Activated CD4-positive, alpha-beta T cell treated with anti-CD3 and anti-CD28 coated beads, Interleukin-2, amount 10 ng/mL, durations not matched to agents 7 days and 5 days (primary cell): ENCODE data around the gene CACNA1D. TPM values are rescaled to one million over a fixed set of nuclear protein-coding genes. Genes with fewer than 3 reads are reported as not detected.

ENCODE experiments used
- CTCF ChIA-PET: fragments of 350-600 bp; sonication (Branson Sonifier 250); formaldehyde crosslinking; loops from one replicate; lab custom pipeline; 2021; ENCODE audit warnings: antibody characterized with exemption; lab: Charles Lee
- POLR2A ChIA-PET: fragments of 350-600 bp; sonication (Branson Sonifier 250); formaldehyde crosslinking; loops from one replicate; lab custom pipeline; 2021; ENCODE audit warnings: antibody characterized with exemption; lab: Charles Lee
- DNase-seq: peaks from one replicate; pipeline ENCODE4 v3.0.0-alpha.2; 2020
- H3K27ac Mint-ChIP-seq: one replicate; pipeline ENCODE4 v1.8.0; 2021; ENCODE audit warnings: mild to moderate bottlenecking, moderate library complexity, mixed read lengths
- H3K27me3 Mint-ChIP-seq: one replicate; pipeline ENCODE4 v1.8.0; 2021; ENCODE audit warnings: mixed read lengths
- H3K36me3 Mint-ChIP-seq: one replicate; pipeline ENCODE4 v1.8.0; 2021; ENCODE audit warnings: low read depth, mixed read lengths
- H3K4me1 Mint-ChIP-seq: one replicate; pipeline ENCODE4 v1.8.0; 2021; ENCODE audit warnings: mixed read lengths
- H3K4me3 Mint-ChIP-seq: one replicate; pipeline ENCODE4 v1.8.0; 2021; ENCODE audit warnings: mild to moderate bottlenecking, moderate library complexity, mixed read lengths
- H3K9me3 Mint-ChIP-seq: one replicate; pipeline ENCODE4 v1.8.0; 2021; ENCODE audit warnings: mixed read lengths
- total RNA-seq, 2 experiments: library from RNA; stranded (reverse); gene quantifications; one replicate each; pipeline ENCODE4 v1.2.3, GENCODE V29; 2021

Gene CACNA1D
- total RNA-seq, 2 experiments from 2014 or later, result 0.15 to 0.33 TPM

DNA sequence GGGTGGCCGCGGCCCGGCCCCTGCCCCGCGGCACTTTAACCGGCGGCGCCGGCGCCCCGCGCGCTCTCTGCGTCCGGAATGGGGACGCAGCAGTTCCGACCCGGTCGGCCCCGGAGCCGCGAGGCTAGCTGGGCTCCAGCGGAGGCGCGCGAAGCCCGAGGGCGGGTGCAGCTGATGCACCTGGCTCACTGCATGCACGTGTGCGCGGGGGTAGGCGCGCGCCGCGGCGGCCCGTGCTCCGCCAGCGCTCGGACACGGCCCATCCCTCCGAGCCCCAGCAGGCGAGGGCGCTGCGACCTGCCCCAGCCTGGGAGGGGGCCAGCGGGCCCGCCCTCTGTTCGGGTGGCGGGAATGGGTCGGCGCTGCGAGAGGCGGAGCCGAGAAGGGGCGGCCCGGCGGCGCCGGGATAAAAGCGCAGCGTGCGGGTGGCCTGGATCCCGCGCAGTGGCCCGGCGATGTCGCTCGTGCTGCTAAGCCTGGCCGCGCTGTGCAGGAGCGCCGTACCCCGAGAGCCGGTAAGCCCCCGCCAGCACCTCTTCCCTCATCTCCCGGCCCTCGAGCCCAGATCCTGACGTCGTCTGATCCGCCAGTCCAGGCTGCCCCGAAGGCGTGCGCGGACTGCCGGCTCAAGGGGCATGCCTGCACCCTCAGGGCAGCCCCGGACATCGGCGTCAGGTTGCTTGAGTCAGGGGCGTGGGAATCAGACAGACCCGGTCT, 351.9 kb downstream of the CACNA1D start, which contains the start of the genes CHDH and IL17RB:
Gene CHDH (minus strand): TSS at position 286 of the 717 bp plus-strand sequence. CDS start 22,411 bp downstream, outside the sequence.
Gene IL17RB (plus strand): TSS at position 435 of the 717 bp plus-strand sequence. CDS start 21 bp downstream, at position 456.
- CTCF ChIA-PET, result no interaction called here
- DNase-seq, result no peak
- peaks cover 56% of the 10 kb centered on the region for H3K27me3 Mint-ChIP-seq
- H3K4me3 Mint-ChIP-seq, result peak within 1 kb of the TSS; percentile 65
- no peaks in the 10 kb centered on the region for H3K9me3 Mint-ChIP-seq
- no peaks in the 10 kb centered on the region for H3K36me3 Mint-ChIP-seq
- H3K4me1 Mint-ChIP-seq, result peaks cover 3% of the 10 kb centered on the region
- POLR2A ChIA-PET, result no interaction called here
- no peak within 1 kb of the TSS for H3K27ac Mint-ChIP-seq

- no peak for DNase-seq
- POLR2A ChIA-PET, result no interaction called here
- H3K36me3 Mint-ChIP-seq, result no peaks in the 10 kb centered on the region
- H3K9me3 Mint-ChIP-seq, result no peaks in the 10 kb centered on the region
- peak overlapping the region; percentile 58 for H3K4me3 Mint-ChIP-seq
- H3K27me3 Mint-ChIP-seq, result peaks cover 56% of the 10 kb centered on the region
- CTCF ChIA-PET, result no interaction called here
- peaks cover 3% of the 10 kb centered on the region for H3K4me1 Mint-ChIP-seq
- no peak overlapping the region for H3K27ac Mint-ChIP-seq
Measured at GRCh38 chr3:53846851-53847155, 352.4 kb downstream of the CACNA1D start.

GRCh38 chr3:53849916-53850315, 355.5 kb downstream of the CACNA1D start:
- ChIA-PET CTCF (no interaction called here), POLR2A (no interaction called here)
- Mint-ChIP-seq H3K4me1 (peaks cover 3% of the 10 kb centered on the region), H3K36me3 (no peaks in the 10 kb centered on the region), H3K27ac (no peak overlapping the region), H3K27me3 (peaks cover 32% of the 10 kb centered on the region), H3K4me3 (no peak overlapping the region), H3K9me3 (no peaks in the 10 kb centered on the region)
- DNase-seq, result no peak

DNA sequence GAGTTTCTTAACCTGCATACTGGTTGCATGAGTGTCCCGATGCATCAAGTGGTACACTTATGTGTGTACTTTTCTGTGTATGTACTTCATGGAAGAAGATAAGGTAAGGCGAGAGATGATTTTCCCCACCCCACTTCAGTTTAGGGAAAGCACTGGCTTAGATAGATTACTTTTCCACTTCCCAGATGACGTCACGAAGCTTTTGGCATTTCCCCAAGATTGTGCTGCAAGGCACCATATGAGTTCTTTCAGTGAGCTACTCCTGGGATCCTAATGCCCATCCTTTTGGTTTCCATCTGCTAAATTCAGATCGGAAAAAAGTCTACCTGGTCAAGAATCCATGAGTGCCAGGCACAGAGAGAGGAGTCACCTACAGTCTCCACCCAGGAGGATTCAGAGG, 356.5 kb downstream of the CACNA1D start:
- H3K9me3 Mint-ChIP-seq, result no peaks in the 10 kb centered on the region
- ChIA-PET POLR2A (no interaction called here), CTCF (no interaction called here)
- peaks cover 23% of the 10 kb centered on the region for H3K27me3 Mint-ChIP-seq
- H3K27ac Mint-ChIP-seq, result no peak overlapping the region
- H3K36me3 Mint-ChIP-seq, result no peaks in the 10 kb centered on the region
- H3K4me1 Mint-ChIP-seq, result no peaks in the 10 kb centered on the region
- no peak overlapping the region for H3K4me3 Mint-ChIP-seq
- no peak for DNase-seq

GRCh38 chr3:53856964-53857363, 362.6 kb downstream of the CACNA1D start:
- CTCF ChIA-PET, result interaction anchor here (1.1 kb wide), 1 partner anchor 9 kb away, joined by 3 read pairs; no protein-coding TSS in a partner anchor
- POLR2A ChIA-PET, result no interaction called here
- Mint-ChIP-seq H3K4me1 (peaks cover 5% of the 10 kb centered on the region), H3K27me3 (no peaks in the 10 kb centered on the region), H3K4me3 (no peak overlapping the region), H3K27ac (no peak overlapping the region), H3K36me3 (peaks cover 11% of the 10 kb centered on the region), H3K9me3 (no peaks in the 10 kb centered on the region)
- DNase-seq, result no peak

DNA sequence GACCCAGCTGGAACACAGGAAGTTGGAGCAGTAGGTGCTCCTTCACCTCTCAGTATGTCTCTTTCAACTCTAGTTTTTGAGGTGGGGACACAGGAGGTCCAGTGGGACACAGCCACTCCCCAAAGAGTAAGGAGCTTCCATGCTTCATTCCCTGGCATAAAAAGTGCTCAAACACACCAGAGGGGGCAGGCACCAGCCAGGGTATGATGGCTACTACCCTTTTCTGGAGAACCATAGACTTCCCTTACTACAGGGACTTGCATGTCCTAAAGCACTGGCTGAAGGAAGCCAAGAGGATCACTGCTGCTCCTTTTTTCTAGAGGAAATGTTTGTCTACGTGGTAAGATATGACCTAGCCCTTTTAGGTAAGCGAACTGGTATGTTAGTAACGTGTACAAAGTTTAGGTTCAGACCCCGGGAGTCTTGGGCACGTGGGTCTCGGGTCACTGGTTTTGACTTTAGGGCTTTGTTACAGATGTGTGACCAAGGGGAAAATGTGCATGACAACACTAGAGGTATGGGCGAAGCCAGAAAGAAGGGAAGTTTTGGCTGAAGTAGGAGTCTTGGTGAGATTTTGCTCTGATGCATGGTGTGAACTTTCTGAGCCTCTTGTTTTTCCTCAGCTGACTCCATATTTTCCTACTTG, 363.8 kb downstream of the CACNA1D start:
- H3K4me1 Mint-ChIP-seq, result peaks cover 5% of the 10 kb centered on the region
- H3K36me3 Mint-ChIP-seq, result peaks cover 20% of the 10 kb centered on the region
- DNase-seq, result no peak
- POLR2A ChIA-PET, result no interaction called here
- CTCF ChIA-PET, result interaction anchor here (1.1 kb wide), 1 partner anchor 8 kb away, joined by 3 read pairs; no protein-coding TSS in a partner anchor
- H3K27ac Mint-ChIP-seq, result no peak overlapping the region
- no peaks in the 10 kb centered on the region for H3K9me3 Mint-ChIP-seq
- no peak overlapping the region for H3K4me3 Mint-ChIP-seq
- no peaks in the 10 kb centered on the region for H3K27me3 Mint-ChIP-seq

DNA sequence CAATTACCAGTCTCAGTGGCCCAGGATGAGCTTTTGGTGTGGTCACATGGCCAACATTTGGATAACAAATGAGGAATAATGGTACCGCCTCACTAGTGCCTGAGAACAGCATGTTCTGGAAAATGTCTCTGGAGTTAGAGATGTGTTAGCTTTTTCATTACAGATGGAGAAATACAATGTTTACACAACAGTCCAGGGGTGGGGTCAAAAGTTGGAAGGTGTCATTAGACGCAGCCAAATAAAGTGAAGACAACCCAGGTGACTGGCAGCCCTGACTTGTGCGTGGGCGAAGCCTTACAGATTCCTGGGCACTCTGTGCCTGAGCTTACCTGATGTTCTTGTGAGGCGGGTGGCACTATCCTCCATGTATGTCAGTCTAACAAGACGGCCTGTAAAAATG, 364.8 kb downstream of the CACNA1D start:
- no peak for DNase-seq
- Mint-ChIP-seq H3K36me3 (peaks cover 22% of the 10 kb centered on the region), H3K4me3 (no peak overlapping the region), H3K27ac (no peak overlapping the region), H3K9me3 (no peaks in the 10 kb centered on the region), H3K4me1 (peaks cover 5% of the 10 kb centered on the region), H3K27me3 (no peaks in the 10 kb centered on the region)
- CTCF ChIA-PET, result no interaction called here
- POLR2A ChIA-PET, result no interaction called here

GRCh38 chr3:53860196-53860595, 365.8 kb downstream of the CACNA1D start:
- Mint-ChIP-seq H3K4me3 (no peak overlapping the region), H3K27ac (no peak overlapping the region), H3K27me3 (no peaks in the 10 kb centered on the region), H3K9me3 (no peaks in the 10 kb centered on the region), H3K36me3 (peaks cover 26% of the 10 kb centered on the region), H3K4me1 (peaks cover 5% of the 10 kb centered on the region)
- POLR2A ChIA-PET, result interaction anchor here (0.7 kb wide), 1 partner anchor 15 kb away, joined by 3 read pairs; no protein-coding TSS in a partner anchor
- CTCF ChIA-PET, result no interaction called here
- no peak for DNase-seq

DNA sequence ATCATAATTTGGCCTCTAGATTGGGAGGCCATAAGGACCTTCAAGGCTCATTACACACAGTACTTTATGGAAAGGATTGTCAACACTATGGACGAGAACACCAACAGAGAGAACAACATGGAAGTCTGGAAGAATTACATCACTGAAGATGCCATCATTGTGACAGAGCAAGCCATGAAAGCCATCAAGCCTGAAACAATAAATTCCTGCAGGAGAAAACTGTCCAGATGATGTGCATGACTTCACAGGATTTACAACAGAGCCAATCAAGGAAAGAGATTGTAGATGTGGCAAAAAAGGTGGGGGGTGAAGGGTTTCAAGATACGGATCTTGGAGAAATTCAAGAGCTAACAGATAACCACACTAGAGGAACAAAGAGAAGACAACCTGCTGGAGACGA, 367.8 kb downstream of the CACNA1D start:
- no peaks in the 10 kb centered on the region for H3K9me3 Mint-ChIP-seq
- CTCF ChIA-PET, result interaction anchor here (1.2 kb wide), 1 partner anchor 12 kb away, joined by 3 read pairs; no protein-coding TSS in a partner anchor

DNA sequence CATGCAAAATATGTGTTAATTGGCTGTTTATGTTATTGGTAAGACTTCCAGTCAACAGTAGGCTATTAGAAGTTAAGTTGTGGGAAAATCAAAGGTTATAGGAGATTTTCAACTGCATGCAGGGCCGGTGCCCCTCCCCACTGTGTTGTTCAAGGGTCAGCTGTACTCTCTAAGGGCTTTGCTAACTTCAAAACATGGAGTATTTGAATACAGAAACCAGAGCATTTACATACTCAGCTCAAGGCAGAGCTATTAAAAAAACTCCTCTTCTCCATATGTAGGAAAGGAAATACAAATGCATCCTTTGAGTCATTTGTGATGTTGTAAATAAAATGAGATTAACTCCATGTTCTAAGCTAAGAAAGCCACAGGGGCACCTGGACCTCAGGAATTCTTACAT, 368.7 kb downstream of the CACNA1D start:
- ChIA-PET CTCF (interaction anchor here (1.2 kb wide), 1 partner anchor 11 kb away, joined by 3 read pairs; no protein-coding TSS in a partner anchor), POLR2A (no interaction called here)
- peaks cover 36% of the 10 kb centered on the region for H3K36me3 Mint-ChIP-seq
- H3K4me3 Mint-ChIP-seq, result no peak overlapping the region
- H3K4me1 Mint-ChIP-seq, result no peaks in the 10 kb centered on the region
- no peak overlapping the region for H3K27ac Mint-ChIP-seq
- H3K27me3 Mint-ChIP-seq, result no peaks in the 10 kb centered on the region
- no peaks in the 10 kb centered on the region for H3K9me3 Mint-ChIP-seq
- DNase-seq, result no peak

More for the DNA sequence above, 367.8 kb downstream of the CACNA1D start:
- DNase-seq, result no peak
- H3K4me1 Mint-ChIP-seq, result peaks cover 4% of the 10 kb centered on the region
- POLR2A ChIA-PET, result no interaction called here
- no peaks in the 10 kb centered on the region for H3K27me3 Mint-ChIP-seq
- no peak overlapping the region for H3K27ac Mint-ChIP-seq
- no peak overlapping the region for H3K4me3 Mint-ChIP-seq
- H3K36me3 Mint-ChIP-seq, result peaks cover 30% of the 10 kb centered on the region

Other genes with a start within 250 kb of the CACNA1D start
- 100 to 1,000 TPM; 224 to 228 TPM for gene TKT, start 238.6 kb upstream of the CACNA1D start, total RNA-seq
- gene DCP1A, start 147.1 kb upstream of the CACNA1D start, total RNA-seq, result 10 to 100 TPM; 27.6 to 30.4 TPM